Stimulated activated CD8-positive, alpha-beta memory T cell treated with anti-CD3 and anti-CD28 coated beads, Interleukin-7, amount 100 ng/mL, for 4 hours (primary cell): ENCODE results near the gene CTBP2.
A peak's percentile ranks its signal among the peaks of the same experiment; 100 is the strongest.

Source experiments
- DNase-seq, 2 donors: peaks; one replicate each; pipeline ENCODE4 v3.0.0-alpha.2; 2020; ENCODE audit warnings: low read depth in 2 of 2

CTBP2 gene

DNA sequence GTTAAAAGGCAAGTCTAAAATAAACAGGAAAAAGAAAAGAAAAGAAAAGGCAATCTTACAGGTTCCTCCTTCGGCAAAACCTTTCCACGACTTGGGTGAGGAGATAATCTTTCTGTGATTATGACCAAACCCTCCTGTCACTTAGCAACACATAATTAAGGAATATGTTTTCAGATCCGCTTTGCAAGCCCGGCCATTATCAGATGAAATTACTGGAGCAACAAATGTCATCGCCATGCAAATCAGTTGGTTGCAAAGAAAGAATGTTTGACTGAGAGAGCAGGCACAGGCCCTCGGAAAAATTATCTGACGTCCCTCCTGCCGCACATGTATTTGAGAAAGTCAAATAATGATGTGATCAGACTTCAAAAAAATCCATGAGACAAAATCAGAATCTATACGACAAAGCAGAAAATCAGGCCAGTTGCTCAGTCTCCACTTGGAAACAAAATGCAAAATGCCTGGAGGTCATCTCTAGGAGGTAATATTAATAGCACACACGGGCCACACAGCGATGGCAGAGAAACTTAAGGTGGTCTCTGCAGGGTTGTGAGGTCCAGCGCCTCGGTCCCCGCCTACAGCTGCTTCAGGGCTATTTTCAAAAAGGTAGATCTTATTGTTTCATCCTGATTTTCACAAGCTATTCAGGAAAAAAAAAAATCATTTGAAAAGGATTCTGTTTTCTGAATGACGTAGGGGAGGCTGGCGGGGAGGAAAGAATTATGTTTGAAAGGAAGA is 135.7 kb downstream of the CTBP2 start:
- no peak for DNase-seq

DNA sequence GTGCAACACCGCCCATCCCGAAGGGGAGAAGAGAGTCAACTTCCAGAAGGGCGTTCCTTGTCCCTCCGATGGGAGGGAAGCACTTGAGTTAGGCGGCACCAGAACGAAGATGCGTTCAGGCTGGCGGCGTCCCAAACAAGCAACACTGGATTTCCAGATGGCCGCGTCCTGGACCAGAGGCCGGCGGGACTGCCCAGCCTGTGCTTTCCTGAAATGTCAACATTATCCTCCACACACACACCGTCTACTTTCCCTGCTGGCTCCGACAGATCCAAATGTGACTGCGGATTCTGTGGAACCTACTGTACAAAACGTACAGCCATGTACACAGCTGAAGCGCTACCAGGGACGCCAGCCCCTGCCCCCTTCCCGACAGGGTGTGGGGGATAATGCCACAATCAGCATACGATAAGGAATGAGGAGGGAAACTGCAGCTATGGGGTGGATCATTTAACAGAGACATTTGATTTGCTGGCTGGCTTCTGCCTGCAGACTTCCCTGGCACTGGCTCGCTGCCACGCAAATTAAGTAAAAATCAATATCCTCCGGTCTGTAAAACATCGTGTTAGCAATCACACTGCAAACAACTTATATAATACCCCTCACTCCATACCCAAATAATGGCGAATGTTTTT is 136.4 kb downstream of the CTBP2 start:
- DNase-seq = no peak

DNA sequence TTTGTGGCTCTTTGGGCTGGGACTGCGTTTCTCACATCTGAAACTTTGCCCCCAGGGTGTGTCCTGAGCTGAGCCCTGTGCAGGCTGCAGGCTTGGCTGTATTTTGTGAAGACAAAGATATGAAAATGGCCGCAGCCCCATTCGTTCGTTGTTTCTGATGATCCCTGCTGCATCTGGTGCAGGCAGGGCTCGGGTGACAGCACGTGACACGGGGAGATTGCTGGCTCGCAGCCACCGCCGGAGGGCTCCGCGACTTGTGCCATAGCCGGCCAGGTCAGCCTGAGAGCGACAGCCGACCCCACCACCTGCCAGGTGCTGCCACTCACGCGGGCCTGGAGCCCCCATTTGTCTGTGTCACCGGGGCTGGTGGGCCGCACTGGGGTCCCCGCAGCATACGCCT is 137.1 kb downstream of the CTBP2 start:
- DNase-seq = no peak

DNA sequence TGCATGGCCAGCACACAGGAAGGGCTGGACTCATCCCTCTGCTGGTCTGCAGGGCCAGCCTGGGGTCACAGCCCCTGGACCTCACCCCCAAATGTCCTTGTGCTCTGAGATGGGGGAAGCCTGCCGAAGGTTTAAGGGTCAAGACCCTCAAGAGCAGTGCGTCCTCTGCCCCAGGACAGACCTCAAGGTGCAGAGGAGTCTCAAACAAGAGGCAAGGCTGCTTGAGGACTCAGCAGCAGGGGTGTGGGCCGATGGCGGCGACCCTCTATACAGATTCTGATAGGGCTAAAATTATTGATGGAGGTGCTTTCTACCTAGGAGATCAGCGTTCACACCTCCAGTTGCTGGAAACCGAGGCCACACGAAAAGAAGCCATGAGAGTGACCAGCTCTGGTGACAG is 137.7 kb downstream of the CTBP2 start:
- no peak for DNase-seq

DNA sequence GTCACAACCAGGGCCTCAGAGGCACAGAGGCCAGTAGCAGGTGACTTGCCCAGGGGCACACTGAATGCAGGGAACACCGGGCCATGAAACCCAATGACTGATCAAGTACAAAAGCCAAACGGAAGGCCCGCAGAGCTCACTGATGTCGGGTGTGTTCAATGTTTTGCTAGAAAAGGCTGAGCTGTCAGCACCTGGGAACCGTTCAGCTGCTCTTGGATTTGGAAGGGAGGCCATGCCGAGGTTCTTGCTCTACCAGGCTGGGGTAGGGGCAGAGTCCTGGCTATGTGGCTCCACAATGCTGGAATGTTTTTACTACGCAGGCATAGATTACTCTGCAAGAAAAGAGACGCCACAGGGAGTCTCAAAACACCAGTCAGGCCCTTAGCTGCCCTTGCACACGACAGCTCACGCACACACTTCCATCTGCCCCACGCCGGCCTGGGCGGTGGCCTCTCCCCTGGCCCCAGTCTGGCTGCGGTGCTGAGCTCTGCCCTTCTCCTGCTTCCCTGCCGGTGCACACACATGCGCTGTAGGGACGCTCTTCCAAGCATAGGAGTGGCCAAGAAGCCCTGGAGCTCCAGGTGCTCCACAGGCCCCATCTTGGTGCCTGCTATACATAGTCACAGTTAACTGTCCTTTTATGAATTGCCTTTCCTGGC is 138.5 kb downstream of the CTBP2 start:
- DNase-seq = no peak

DNA sequence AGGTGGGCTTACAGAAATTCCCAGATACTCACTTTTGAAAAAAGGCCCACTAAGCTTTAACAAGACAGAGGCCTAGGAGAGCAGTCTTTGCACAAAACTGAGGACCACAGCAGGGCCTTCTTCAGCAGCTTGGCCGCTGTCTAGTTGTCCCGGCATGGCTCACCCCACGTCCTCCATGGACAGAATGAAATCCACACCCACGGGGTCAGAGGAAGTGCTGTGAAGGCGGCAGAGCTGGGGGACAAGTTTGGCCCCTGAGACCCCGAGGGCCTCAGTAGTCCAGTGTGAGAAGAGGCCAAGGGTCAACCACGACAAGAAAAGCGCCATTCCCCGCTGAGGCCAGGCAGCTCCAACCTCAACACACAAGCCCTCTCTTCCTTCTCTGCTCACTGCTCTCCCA is 139.5 kb downstream of the CTBP2 start:
- DNase-seq = no peak

DNA sequence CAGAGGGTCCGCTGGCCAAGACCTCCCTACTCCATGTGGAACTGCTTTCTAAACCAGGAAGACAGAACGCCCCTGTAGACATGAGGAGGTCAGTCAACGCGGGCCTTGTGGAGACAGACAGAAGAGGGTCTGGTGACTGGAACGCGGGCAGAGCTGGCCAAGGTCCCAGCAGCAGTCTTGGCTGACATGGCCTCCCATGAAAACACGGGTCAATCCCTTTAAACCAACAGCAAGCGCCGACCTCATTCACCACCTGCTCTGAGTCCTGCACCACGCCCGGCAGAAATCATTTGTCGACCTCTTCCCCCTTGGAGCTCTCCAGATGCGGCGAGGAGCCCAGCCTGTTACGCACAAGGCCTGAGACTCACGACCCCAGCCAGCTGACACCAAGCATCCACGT is 140.0 kb downstream of the CTBP2 start:
- no peak for DNase-seq

DNA sequence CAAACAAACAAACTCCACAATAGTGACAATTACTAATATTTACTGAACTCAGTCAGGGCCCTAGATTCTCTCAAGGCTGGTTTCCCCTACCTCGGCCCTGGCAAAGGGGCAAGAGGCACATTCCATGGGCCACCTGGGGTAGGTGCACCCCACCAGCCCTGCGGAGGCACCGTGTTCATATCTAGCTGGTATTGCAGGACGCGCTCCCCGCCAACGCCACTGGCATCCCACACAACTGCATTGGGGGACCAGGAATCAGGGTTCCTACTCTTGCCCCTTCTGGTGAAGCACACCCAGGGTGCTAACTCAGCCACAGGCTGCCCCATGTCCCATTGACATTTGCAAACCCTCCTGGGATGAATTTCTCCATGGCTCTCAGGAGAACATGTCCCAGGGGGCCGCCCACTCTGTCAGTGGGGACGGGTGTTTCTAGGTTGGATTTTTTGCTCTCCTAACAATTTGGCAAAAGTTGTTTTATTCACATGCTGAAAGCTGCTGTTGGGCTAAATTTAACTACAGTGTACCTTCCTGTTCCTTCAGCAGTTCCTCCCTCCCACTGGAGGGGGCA is 141.7 kb downstream of the CTBP2 start:
- DNase-seq = no peak

DNA sequence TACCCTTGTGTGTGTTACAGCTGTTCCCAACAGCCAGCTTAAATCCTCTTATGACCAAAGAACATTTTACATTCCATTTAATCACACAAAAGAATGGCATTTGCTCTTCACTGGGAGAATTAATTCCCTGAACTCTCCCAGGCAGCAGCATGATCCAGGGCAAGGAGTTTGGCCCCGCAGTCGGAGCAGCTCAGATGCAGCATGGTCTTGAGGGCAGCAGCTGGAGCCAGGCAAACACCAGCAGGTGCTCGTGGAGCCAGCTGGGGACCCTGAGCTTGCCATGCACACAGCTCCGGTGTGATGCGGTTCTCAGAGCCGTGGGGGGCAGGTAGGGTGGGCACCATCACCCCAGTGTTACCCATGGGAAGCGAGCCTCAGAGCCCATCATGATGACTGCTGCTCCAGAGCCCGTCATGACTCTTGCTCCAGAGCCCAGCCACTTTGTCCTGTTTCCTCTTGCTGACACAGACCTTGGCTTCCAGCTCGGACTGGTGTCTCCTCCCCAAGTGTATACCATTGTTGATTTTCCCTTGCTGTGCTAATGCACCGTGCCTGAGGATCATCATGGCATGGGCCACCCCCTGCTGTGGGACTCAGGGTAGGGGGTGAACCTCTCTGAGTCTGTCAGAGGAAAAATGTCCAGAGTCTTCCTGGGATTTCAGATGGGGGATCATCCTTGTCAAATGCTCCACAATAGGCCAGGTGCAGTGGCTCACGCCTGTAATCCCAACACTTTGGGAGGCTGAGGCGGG is 142.6 kb downstream of the CTBP2 start:
- DNase-seq = no peak

DNA sequence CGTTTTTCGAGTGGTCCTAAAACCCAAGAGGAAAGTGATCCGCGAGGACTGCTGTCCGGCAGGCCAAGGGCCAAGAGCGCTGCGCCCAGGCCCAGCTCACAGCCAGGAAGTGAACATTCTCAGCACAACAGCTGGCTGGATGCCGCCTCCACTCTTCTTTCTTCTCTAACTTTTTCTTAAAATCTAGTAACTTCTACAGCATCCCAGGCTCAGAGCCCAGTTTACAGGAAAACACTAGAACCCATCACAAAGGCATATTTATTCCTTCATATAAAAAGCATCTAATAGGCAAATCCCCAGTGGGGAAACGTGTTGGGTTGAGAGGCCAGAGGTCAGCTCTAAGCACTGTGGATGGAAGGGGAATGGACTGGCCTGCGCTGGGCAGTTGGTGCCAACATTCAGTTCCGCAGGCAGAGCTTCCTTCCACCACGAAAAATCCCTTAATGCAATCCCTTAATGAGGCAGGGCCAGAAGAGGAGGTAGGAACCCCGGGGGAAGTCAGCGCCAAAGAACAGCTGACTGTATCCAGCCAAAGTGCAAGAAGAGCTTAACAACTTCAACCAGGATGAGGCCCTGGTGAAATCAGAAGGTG is 143.7 kb downstream of the CTBP2 start:
- DNase-seq = no peak

DNA sequence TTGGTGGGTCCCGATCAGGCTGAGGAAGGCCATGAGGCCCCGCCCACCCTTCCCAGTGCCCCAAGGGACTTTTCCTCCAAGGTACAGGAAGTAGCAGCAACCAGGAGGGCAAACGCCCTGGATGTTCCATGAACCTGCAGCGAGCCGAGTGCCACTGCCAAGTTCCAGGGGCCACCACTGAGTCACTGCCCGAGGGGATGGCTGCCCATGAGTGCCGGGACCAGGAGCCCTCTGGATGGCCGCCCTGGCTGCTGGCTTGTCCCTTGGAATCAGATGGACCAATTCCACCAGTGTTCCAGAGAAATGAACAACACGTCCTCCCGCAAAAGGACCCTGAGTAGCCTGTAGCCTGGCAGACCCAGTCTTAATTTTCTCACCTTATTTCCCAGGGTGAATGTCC is 144.2 kb downstream of the CTBP2 start:
- DNase-seq = no peak

DNA sequence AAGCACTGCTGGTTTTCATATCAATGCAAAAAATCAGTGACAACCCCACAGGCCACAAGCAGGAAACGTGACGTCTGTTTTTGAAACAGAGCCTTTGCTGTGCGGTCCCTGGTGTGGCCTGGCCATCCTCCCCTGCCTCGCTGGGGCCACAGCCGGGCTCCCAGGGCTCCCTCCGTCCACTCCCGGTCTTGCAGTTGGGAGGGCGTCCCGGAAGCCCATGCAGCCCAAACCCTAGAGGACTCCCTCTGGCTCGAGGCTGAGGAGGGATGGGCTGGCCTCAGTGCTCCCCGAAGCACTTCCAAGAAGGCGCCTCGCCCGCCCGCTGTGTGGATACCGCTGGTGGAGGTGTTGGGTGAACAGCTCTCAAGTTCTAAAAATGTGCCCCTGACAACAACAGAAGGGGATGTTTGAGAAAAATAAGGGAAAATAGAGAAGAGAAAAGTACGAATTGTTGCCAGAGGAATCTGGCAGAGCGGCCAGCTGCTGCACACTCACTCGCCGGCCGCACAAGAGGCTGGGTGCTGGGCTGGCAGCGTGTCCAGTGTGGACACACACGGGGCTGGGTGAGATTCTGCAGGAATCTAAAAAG is 144.9 kb downstream of the CTBP2 start:
- peak; percentile 13 to 24 for DNase-seq

DNA sequence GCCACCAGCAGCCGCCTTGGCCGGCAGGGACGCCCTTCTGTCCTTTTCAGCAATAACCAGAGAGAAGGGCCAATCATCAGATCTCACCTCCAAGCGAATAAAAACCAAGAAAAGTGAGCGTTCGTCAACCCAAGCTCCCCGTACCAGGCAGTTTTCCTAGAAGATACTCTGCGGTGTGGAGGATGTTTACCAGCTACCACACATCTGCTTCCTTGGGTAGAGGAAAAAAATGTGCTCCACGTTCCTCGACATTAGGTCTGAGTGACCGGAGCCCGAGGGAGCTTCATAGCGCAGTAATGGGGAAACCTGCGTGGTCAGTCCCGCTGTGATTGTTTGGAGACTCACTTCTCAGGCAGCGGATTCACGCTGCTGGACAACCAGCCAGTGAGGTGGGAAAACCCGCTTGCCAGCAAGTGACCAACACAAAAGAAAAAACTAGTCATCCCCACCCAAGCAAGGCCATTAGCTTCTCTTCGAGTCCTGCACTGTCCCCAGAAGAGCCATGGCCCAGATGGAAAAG is 145.5 kb downstream of the CTBP2 start:
- no peak for DNase-seq

DNA sequence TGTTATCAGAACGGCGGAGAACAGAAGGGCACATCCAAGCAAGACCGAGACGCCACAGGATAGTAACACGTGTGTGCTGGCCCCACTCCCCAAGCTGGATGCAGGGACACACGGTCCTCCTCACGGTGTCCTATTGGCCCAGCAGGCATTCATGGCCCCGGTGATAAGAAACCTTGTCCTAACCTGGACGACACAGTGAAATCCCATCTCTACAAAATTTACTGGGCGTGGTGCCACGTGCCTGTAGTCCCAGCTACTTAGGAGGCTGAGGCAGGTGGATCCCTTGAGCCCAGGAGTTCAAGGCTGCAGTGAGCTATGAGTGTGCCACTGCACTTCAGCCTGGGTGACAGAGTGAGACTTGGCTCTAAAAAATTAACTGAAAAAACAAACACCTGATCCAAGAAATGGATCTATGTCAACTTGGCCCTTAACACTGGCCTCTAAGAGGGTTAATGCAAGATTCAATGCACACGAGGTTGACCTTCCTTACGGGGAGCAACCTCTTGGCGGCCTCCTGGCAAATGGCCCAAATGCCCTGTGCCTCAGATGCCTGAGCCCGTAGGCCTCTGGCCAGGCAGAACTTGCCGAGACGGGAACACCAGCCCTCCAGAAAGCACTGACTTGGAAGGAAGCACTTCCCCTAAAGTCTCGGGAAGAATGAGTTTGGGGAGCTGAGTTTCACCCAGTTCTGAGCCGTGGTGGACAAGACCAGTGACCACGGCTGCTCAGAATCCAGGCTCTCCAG is 146.1 kb downstream of the CTBP2 start:
- DNase-seq = no peak

DNA sequence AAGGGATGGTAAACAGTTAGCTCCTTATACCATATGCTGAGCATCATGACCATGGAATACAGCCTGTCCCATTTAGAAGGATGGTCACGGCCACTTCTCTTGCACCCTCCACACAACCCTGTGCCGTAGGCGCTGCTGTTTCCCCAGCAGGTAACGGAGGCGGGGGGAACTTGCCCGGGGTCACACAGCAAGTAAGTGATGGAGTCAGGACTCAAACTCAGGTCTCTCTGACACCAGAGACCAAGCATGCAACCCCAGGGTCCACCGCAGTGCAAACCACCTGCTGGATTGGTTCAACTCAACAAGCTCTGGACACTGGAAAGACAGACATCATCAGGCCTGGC is 146.9 kb downstream of the CTBP2 start:
- DNase-seq = no peak

DNA sequence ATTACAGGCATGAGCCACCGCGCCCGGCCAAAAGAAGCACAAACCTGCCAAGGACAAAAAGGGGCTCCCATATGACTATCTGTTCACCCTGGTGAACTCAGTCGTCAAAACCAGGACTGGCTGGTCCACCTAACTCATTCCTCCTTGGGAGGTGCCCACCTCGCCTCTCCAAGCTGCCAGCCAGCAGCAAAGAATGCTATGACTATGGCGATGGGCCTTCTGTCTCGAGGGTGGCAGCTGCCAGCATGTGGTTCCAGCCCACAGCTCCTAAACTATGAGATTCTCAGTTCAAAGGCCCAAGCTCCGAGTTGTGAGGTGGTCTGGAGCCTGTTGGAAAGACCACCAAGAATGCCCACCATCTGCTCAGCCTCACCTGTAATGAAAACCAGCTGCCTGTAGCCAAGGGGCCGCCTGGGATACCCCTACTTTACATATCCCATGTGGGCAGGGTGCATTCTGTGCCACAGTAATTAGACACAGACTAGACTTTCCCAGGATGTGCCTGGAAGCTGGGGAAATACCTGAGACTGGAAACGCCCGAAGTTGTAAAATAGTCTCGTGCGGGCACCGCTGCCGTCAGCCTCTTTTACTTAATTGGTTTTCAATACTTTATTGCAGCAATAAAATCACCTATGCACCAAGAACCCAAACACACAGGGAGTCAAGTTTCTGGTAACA is 147.4 kb downstream of the CTBP2 start:
- DNase-seq = no peak

DNA sequence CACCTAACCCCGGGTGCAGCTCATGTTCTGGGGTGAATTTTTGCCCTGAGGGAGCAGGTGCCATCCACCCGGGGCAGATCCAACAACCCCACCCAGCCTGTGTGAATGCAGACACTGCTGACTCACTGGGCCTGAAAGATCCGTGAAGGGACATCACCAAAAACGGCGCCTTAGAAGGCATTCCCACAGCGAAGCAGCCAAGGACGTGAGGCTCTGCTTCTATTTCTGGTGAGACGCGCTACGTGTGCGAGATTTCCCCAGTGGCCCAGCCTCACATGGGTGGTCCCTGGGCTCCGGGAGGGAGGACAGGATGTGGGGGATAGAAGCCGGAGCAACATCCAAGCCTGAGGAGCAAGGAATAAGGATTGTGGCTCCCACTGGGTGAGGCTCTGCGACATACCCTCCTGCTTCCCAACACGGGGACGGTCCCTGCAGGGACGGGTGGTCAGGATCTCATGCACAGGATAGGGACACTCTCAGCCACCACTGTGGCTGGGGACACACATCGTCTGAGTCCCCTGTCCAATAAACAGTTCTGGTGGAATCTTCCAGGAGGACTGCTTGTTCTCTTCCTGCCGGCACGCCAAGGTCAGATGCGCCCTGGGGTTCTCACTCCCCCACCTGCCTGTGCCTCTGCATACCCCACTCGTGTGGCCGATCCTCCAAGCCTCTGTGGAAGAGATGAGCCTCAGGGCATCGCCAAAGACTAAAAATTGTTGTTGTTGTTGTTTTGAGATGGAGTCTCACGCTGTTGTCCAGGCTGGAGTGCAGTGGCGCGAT is 148.2 kb downstream of the CTBP2 start:
- DNase-seq = no peak

DNA sequence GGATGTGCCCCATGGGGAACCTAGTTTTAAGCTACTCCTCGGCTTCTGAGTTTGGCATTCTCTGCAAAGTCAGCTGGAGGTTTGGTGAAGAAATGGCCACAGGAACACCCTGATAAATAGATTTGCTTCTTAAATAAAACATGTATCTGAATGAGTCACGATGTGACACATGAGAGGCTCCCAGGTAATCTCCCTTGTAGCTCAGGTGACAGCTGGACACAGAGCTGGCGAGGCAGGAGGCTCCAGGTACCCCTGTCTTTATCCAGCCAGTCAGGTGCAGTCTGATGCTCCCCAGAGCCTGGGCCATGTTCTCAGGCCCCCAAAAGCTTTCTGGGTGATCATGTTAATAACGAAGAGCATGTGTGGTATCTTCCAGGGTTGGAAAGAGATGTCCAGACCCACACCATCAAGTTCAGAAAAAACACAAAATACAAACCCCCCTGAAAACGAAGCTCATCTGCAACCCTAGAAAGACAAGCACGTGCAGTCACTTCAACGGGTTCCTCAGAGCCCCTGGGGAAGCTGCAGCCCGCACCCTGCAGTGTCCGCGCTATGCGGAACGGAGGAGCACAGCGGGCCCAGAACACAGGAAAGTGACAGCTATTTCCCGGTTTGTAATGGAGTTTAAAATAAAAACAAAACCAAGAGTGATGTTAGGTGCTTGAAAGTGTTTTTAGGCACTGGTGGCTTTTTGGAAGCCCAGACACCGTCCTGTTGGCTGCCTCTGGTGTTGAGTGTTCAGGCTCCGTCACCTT is 149.0 kb downstream of the CTBP2 start:
- no peak for DNase-seq
